ENCODE data around the gene OR8U1. TPM values are rescaled to one million over a fixed set of nuclear protein-coding genes. Genes with fewer than 3 reads are reported as not detected.

OR8U1 gene
- not detected for polyA plus RNA-seq (2013, experiment 1 of 2)
- not detected for polyA plus RNA-seq (2013, experiment 2 of 2)

DNA sequence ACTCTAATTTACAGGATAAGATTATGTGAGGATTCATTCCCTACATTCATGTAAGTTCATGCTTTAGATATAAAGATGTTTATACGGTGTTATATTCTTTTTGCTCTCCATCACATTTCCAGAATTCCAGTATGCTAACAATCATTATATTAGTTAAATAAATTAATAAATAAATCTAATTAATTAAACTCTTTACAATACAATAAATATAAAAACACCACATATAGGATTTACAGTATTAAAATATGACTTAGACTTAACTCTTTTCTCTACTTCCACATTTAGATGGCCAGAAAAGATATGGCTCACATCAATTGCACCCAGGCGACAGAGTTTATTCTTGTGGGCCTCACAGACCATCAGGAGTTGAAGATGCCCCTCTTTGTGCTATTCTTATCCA, at the start of gene OR8U1:
OR8U1 (plus strand) TSS at position 301 of the 400 bp plus-strand sequence; CDS start at position 301, 0 bp downstream.
- Histone ChIP-seq H4K91ac (ENCODE audit: low read length) (no peak within 1 kb of the TSS), H3K27ac (ENCODE audit: low read length, poor library complexity, severe bottlenecking) (no peak within 1 kb of the TSS), H3K14ac (ENCODE audit: low read length in 2 of 2) (no peak within 1 kb of the TSS), H3K79me1 (replicated peaks; ENCODE audit: low read length, poor library complexity, severe bottlenecking) (no peaks in the 10 kb centered on the region), H2AK5ac (ENCODE audit: low read length, severe bottlenecking) (no peak within 1 kb of the TSS), H2BK120ac (ENCODE audit: low read depth, low read length) (no peak within 1 kb of the TSS), H3K27me3 (ENCODE audit: control insufficient read depth in 1 of 2, insufficient read depth in 1 of 2, low read length in 2 of 2) (no peaks in the 10 kb centered on the region), H3K4ac (ENCODE audit: low read depth in 1 of 2, low read length in 2 of 2) (no peak within 1 kb of the TSS), H3K18ac (ENCODE audit: low read depth in 1 of 2, low read length in 2 of 2) (no peak within 1 kb of the TSS), H3K4me2 (ENCODE audit: low read length, poor library complexity, severe bottlenecking) (no peak within 1 kb of the TSS), H4K8ac (ENCODE audit: low read length) (no peak within 1 kb of the TSS), H3K36me3 (ENCODE audit: control insufficient read depth in 1 of 2, insufficient read depth in 2 of 2, low read depth in 1 of 2, low read length in 2 of 2) (no peaks in the 10 kb centered on the region), H2BK5ac (ENCODE audit: low read depth, low read length, poor library complexity, severe bottlenecking) (no peak within 1 kb of the TSS), H3K23ac (ENCODE audit: low read length in 2 of 2) (no peak within 1 kb of the TSS), H2BK15ac (ENCODE audit: low read depth, poor library complexity, severe bottlenecking) (no peak within 1 kb of the TSS), H2AFZ (ENCODE audit: low read depth, low read length) (no peak within 1 kb of the TSS), H3K9me3 (ENCODE audit: control insufficient read depth, low read length) (peaks cover 7% of the 10 kb centered on the region), H3K4me1 (ENCODE audit: control insufficient read depth, insufficient read depth, low read depth, low read length) (no peaks in the 10 kb centered on the region), H3K4me3 (ENCODE audit: insufficient read depth in 1 of 2, low read depth in 1 of 2, low read length in 2 of 2) (no peak within 1 kb of the TSS), H2BK12ac (ENCODE audit: low read length in 2 of 2) (no peak within 1 kb of the TSS), H3K9ac (ENCODE audit: low read length) (no peak within 1 kb of the TSS)
- no peak for DNase-seq
- WGBS: 50% methylated on average over 1 of the region's 2 CpGs

DNA sequence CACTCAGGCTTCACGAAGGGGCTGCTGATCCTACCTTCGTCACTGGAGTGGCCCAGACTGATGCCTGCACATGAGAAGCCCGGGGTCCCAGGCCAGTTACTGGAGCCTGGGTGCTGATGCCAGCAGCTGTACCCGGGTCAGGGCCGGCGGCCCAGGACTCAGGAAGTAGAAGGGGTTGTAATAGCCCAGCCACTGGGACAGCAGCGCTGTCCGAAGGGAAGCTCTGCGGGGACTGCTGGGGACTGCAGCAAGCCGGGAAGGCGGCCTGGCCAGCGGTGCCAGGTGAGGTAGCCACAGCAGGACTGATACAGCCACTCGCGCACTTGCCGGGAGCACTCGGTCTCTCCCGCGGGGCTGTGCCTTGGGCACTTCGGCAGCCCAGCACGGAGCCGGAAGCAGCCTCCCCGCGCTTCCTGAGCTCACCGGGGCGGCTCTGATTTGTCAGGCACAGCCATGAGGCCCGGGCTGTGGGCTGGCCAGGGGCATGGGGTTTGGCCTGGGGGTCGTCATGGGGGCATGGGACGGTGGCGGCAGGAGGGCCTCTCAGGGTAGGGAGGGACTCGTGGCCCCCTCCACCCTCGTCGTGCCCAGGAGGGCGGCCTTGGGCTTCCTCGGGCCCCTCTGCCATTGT, 43.4 kb upstream of the OR8U1 start:
- H2BK12ac ChIP-seq (ENCODE audit: low read length in 2 of 2): no peak overlapping the region
- H3K4me3 ChIP-seq (ENCODE audit: insufficient read depth in 1 of 2, low read depth in 1 of 2, low read length in 2 of 2): no peak overlapping the region
- no peak overlapping the region for H3K9ac ChIP-seq (ENCODE audit: low read length)
- H3K27me3 ChIP-seq (ENCODE audit: control insufficient read depth in 1 of 2, insufficient read depth in 1 of 2, low read length in 2 of 2): no peaks in the 10 kb centered on the region
- no peak overlapping the region for H2AK5ac ChIP-seq (ENCODE audit: low read length, severe bottlenecking)
- H3K4me2 ChIP-seq (ENCODE audit: low read length, poor library complexity, severe bottlenecking): no peak overlapping the region
- no peak overlapping the region for H2AFZ ChIP-seq (ENCODE audit: low read depth, low read length)
- no peak for DNase-seq
- H2BK5ac ChIP-seq (ENCODE audit: low read depth, low read length, poor library complexity, severe bottlenecking): no peak overlapping the region
- H3K14ac ChIP-seq (ENCODE audit: low read length in 2 of 2): no peak overlapping the region
- H3K27ac ChIP-seq (ENCODE audit: low read length, poor library complexity, severe bottlenecking): no peak overlapping the region
- H3K79me1 ChIP-seq (replicated peaks; ENCODE audit: low read length, poor library complexity, severe bottlenecking): no peaks in the 10 kb centered on the region
- H3K36me3 ChIP-seq (ENCODE audit: control insufficient read depth in 1 of 2, insufficient read depth in 2 of 2, low read depth in 1 of 2, low read length in 2 of 2): no peaks in the 10 kb centered on the region
- H4K8ac ChIP-seq (ENCODE audit: low read length): no peak overlapping the region
- no peak overlapping the region for H3K4ac ChIP-seq (ENCODE audit: low read depth in 1 of 2, low read length in 2 of 2)
- H2BK120ac ChIP-seq (ENCODE audit: low read depth, low read length): no peak overlapping the region
- H3K4me1 ChIP-seq (ENCODE audit: control insufficient read depth, insufficient read depth, low read depth, low read length): no peaks in the 10 kb centered on the region
- H2BK15ac ChIP-seq (ENCODE audit: low read depth, poor library complexity, severe bottlenecking): no peak overlapping the region
- H3K18ac ChIP-seq (ENCODE audit: low read depth in 1 of 2, low read length in 2 of 2): no peak overlapping the region
- H3K9me3 ChIP-seq (ENCODE audit: control insufficient read depth, low read length): peaks cover 8% of the 10 kb centered on the region
- H3K23ac ChIP-seq (ENCODE audit: low read length in 2 of 2): no peak overlapping the region
- 85% methylated on average over 34 of the region's 34 CpGs for WGBS
- H4K91ac ChIP-seq (ENCODE audit: low read length): no peak overlapping the region

DNA sequence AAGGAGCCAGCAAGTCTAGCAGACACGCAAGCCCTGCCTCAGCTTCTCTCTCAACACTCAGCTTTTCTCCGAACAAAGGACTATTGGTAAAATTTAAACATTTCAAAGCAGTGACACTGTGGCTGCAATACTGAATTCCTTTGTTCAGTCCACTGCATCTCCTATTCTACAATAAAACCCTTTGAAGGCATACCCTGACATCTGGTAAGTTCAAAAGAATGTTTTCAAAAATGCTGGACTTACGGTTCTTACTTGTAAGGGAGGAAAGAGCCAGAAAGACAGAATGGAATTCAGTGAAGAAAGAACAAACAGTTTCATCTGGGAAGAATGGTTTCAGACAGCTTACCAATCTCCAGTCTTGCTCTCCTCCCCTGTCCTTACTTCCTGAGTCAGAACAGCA, 42.3 kb upstream of the OR8U1 start:
- H2BK15ac ChIP-seq (ENCODE audit: low read depth, poor library complexity, severe bottlenecking): no peak overlapping the region
- H3K18ac ChIP-seq (ENCODE audit: low read depth in 1 of 2, low read length in 2 of 2): no peak overlapping the region
- no peak overlapping the region for H3K4me3 ChIP-seq (ENCODE audit: insufficient read depth in 1 of 2, low read depth in 1 of 2, low read length in 2 of 2)
- H3K4me2 ChIP-seq (ENCODE audit: low read length, poor library complexity, severe bottlenecking): no peak overlapping the region
- no peaks in the 10 kb centered on the region for H3K4me1 ChIP-seq (ENCODE audit: control insufficient read depth, insufficient read depth, low read depth, low read length)
- no peaks in the 10 kb centered on the region for H3K36me3 ChIP-seq (ENCODE audit: control insufficient read depth in 1 of 2, insufficient read depth in 2 of 2, low read depth in 1 of 2, low read length in 2 of 2)
- no peak overlapping the region for H4K8ac ChIP-seq (ENCODE audit: low read length)
- no peak overlapping the region for H3K14ac ChIP-seq (ENCODE audit: low read length in 2 of 2)
- no peak overlapping the region for H3K27ac ChIP-seq (ENCODE audit: low read length, poor library complexity, severe bottlenecking)
- H3K27me3 ChIP-seq (ENCODE audit: control insufficient read depth in 1 of 2, insufficient read depth in 1 of 2, low read length in 2 of 2): no peaks in the 10 kb centered on the region
- 77% methylated on average over 3 of the region's 3 CpGs for WGBS
- no peak overlapping the region for H2BK5ac ChIP-seq (ENCODE audit: low read depth, low read length, poor library complexity, severe bottlenecking)
- H3K9ac ChIP-seq (ENCODE audit: low read length): no peak overlapping the region
- H2BK12ac ChIP-seq (ENCODE audit: low read length in 2 of 2): no peak overlapping the region
- H2AFZ ChIP-seq (ENCODE audit: low read depth, low read length): no peak overlapping the region
- H3K23ac ChIP-seq (ENCODE audit: low read length in 2 of 2): no peak overlapping the region
- no peak for DNase-seq
- H3K79me1 ChIP-seq (replicated peaks; ENCODE audit: low read length, poor library complexity, severe bottlenecking): no peaks in the 10 kb centered on the region
- no peak overlapping the region for H2BK120ac ChIP-seq (ENCODE audit: low read depth, low read length)
- no peak overlapping the region for H3K4ac ChIP-seq (ENCODE audit: low read depth in 1 of 2, low read length in 2 of 2)
- no peak overlapping the region for H2AK5ac ChIP-seq (ENCODE audit: low read length, severe bottlenecking)
- no peak overlapping the region for H4K91ac ChIP-seq (ENCODE audit: low read length)
- peaks cover 8% of the 10 kb centered on the region for H3K9me3 ChIP-seq (ENCODE audit: control insufficient read depth, low read length)

DNA sequence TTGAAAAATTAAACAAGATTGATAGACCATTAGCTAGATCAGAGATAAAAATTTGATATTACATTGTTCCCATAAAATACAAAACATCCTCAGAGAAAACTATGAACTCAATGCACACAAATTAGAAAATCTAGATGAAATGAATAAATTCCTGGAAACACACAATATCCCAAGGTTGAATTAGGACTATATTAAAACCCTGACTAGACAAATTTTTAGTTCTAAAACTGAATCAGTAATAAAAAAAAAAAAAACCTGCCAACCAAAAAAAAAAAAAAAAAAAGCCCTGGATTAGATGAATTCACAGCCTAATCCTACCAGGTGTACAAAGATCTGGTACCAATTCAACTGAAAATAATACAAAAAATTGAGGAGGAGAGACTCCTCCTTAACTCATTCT, 35.1 kb upstream of the OR8U1 start:
- no peak overlapping the region for H2BK5ac ChIP-seq (ENCODE audit: low read depth, low read length, poor library complexity, severe bottlenecking)
- H2AK5ac ChIP-seq (ENCODE audit: low read length, severe bottlenecking): no peak overlapping the region
- no peak overlapping the region for H2BK12ac ChIP-seq (ENCODE audit: low read length in 2 of 2)
- no peak overlapping the region for H3K14ac ChIP-seq (ENCODE audit: low read length in 2 of 2)
- no peak overlapping the region for H3K18ac ChIP-seq (ENCODE audit: low read depth in 1 of 2, low read length in 2 of 2)
- no peak overlapping the region for H3K23ac ChIP-seq (ENCODE audit: low read length in 2 of 2)
- H3K9me3 ChIP-seq (ENCODE audit: control insufficient read depth, low read length): peaks cover 20% of the 10 kb centered on the region
- no peaks in the 10 kb centered on the region for H3K27me3 ChIP-seq (ENCODE audit: control insufficient read depth in 1 of 2, insufficient read depth in 1 of 2, low read length in 2 of 2)
- H3K9ac ChIP-seq (ENCODE audit: low read length): no peak overlapping the region
- no peaks in the 10 kb centered on the region for H3K4me1 ChIP-seq (ENCODE audit: control insufficient read depth, insufficient read depth, low read depth, low read length)
- no peak overlapping the region for H4K91ac ChIP-seq (ENCODE audit: low read length)
- no peak overlapping the region for H2BK15ac ChIP-seq (ENCODE audit: low read depth, poor library complexity, severe bottlenecking)
- no peak overlapping the region for H4K8ac ChIP-seq (ENCODE audit: low read length)
- no peak overlapping the region for H2BK120ac ChIP-seq (ENCODE audit: low read depth, low read length)
- H3K36me3 ChIP-seq (ENCODE audit: control insufficient read depth in 1 of 2, insufficient read depth in 2 of 2, low read depth in 1 of 2, low read length in 2 of 2): no peaks in the 10 kb centered on the region
- H2AFZ ChIP-seq (ENCODE audit: low read depth, low read length): no peak overlapping the region
- no peak overlapping the region for H3K4me2 ChIP-seq (ENCODE audit: low read length, poor library complexity, severe bottlenecking)
- no peak overlapping the region for H3K4ac ChIP-seq (ENCODE audit: low read depth in 1 of 2, low read length in 2 of 2)
- DNase-seq: no peak
- H3K79me1 ChIP-seq (replicated peaks; ENCODE audit: low read length, poor library complexity, severe bottlenecking): no peaks in the 10 kb centered on the region
- no peak overlapping the region for H3K4me3 ChIP-seq (ENCODE audit: insufficient read depth in 1 of 2, low read depth in 1 of 2, low read length in 2 of 2)
- H3K27ac ChIP-seq (ENCODE audit: low read length, poor library complexity, severe bottlenecking): no peak overlapping the region
